WI38 (cell line): ENCODE data around the gene ZNF236.

Experiments used
- H3K4me3 ChIP-seq: 2 replicates; pipeline ENCODE4 v1.5.1; 2011; ENCODE audit warnings: low read depth, mild to moderate bottlenecking, control low read depth, low read length
- TF ChIP-seq, protein P1 (sequence below): IDR thresholded peaks from 2 replicates; pipeline ENCODE4 v1.5.1; 2012; ENCODE audit warnings: low read depth, mild to moderate bottlenecking, control low read depth, low read length

Gene ZNF236

DNA sequence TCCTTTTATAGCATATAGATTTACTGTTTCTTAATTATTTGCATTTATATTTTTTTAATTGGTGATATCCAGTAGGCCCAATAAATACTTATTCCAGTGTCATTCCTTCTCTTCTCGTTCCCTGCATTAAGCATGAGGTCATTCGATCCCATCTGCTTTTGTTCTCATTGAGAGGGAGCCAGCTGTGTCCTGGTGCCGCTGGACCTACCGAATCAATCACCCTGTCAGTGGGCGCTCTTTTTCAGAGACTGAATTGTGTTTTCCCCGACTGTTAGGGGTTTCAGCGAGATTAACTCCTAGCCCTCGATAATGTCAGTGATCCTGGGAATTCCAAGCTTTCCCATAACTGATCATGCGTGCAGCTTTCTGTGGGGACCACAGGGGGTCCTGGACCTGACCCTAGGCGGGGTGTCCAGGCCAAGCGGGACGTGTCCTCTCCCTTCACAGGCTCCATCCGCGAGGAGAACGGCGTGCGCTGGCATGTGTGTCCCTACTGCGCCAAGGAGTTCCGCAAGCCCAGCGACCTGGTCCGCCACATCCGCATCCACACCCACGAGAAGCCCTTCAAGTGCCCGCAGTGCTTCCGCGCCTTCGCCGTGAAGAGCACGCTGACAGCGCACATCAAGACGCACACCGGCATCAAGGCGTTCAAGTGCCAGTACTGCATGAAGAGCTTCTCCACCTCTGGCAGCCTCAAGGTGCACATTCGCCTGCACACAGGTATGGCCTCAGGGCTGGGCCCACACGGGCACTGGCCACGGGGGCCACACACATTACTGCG, 72.4 kb downstream of the ZNF236 start:
- no peak overlapping the region for H3K4me3 ChIP-seq
- TF ChIP-seq, protein P1, sequence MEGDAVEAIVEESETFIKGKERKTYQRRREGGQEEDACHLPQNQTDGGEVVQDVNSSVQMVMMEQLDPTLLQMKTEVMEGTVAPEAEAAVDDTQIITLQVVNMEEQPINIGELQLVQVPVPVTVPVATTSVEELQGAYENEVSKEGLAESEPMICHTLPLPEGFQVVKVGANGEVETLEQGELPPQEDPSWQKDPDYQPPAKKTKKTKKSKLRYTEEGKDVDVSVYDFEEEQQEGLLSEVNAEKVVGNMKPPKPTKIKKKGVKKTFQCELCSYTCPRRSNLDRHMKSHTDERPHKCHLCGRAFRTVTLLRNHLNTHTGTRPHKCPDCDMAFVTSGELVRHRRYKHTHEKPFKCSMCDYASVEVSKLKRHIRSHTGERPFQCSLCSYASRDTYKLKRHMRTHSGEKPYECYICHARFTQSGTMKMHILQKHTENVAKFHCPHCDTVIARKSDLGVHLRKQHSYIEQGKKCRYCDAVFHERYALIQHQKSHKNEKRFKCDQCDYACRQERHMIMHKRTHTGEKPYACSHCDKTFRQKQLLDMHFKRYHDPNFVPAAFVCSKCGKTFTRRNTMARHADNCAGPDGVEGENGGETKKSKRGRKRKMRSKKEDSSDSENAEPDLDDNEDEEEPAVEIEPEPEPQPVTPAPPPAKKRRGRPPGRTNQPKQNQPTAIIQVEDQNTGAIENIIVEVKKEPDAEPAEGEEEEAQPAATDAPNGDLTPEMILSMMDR = no peak

GRCh38 chr18:76895498-76895897, 73.1 kb downstream of the ZNF236 start:
- TF ChIP-seq, protein P1 = no peak
- no peak overlapping the region for H3K4me3 ChIP-seq

- H3K4me3 ChIP-seq = no peak overlapping the region
- TF ChIP-seq, protein P1 = no peak
Observed at GRCh38 chr18:76896677-76897076, 74.3 kb downstream of the ZNF236 start.

DNA sequence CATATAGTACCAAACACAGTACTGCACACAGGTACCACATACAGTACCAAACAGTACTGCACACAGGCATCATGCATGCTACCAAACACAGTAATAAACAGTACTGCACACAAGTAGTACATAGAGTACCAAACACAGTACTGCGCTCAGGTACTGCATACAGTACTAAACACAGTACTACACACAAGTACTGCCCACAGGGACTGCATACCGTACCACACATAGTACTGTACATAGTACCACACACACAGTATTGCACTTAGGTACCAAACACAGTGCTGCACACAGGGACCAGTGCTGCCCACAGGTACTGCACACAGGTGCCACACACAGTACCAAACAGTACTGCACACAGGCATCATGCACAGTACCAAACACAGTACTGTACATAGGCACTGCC, 74.9 kb downstream of the ZNF236 start:
- H3K4me3 ChIP-seq = no peak overlapping the region
- TF ChIP-seq, protein P1 = no peak

- TF ChIP-seq, protein P1 = no peak
- no peak overlapping the region for H3K4me3 ChIP-seq
Observed at GRCh38 chr18:76903386-76903785, 81.0 kb downstream of the ZNF236 start.

GRCh38 chr18:76905821-76906220, 83.5 kb downstream of the ZNF236 start:
- H3K4me3 ChIP-seq = no peak overlapping the region
- TF ChIP-seq, protein P1 = no peak

- TF ChIP-seq, protein P1 = no peak
- H3K4me3 ChIP-seq = no peak overlapping the region
Observed at GRCh38 chr18:76908277-76908676, 85.9 kb downstream of the ZNF236 start.
